Mucosa of descending colon (tissue), 3 donors: ENCODE data around the gene APEH. TPM values are rescaled to one million over a fixed set of nuclear protein-coding genes. Genes with fewer than 3 reads are reported as not detected.

Experiments used
- ATAC-seq: fragments of 200-7000 bp; cut with Tn5 transposase; one replicate; pipeline ENCODE4 v1.9.1; 2020; ENCODE audit warnings: mild to moderate bottlenecking, moderate library complexity
- DNase-seq, 3 donors: peaks; one replicate each; pipeline ENCODE4 v3.0.0-alpha.2; 2020
- H3K36me3 ChIP-seq: fragments of 200-600 bp; one replicate; pipeline ENCODE4 v1.8.0; 2021; ENCODE audit warnings: low read depth, mild to moderate bottlenecking
- H3K4me1 ChIP-seq: fragments of 200-600 bp; one replicate; pipeline ENCODE4 v1.8.0; 2021; ENCODE audit warnings: low read depth, mild to moderate bottlenecking
- H3K4me3 ChIP-seq: fragments of 200-600 bp; one replicate; pipeline ENCODE4 v1.8.0; 2021; ENCODE audit warnings: mild to moderate bottlenecking
- H3K9me3 ChIP-seq: fragments of 200-600 bp; one replicate; pipeline ENCODE4 v1.8.0; 2021; ENCODE audit warnings: mild to moderate bottlenecking
- CTCF ChIP-seq: fragments of 200-600 bp; IDR thresholded peaks from one replicate; pipeline ENCODE4 v1.8.0; 2022; ENCODE audit warnings: antibody characterized with exemption, mild to moderate bottlenecking
- intact Hi-C, 2 donors: fragments of 100-400 bp; cut with DNase I in 1 of 2; cut with micrococcal nuclease in 1 of 2; formaldehyde crosslinking; loops; one replicate each; pipeline versions ENCODE4 v1.11.0 to v1.11.1; 2022; cut with DNase I, micrococcal nuclease
- total RNA-seq, 3 donors: library from RNA; stranded (reverse); fragmentation: NEBNext Ultra II Directional in 2 of 3; extraction: Animal tissue kit (Norgen Biotek cat#: 25700) in 2 of 3; gene quantifications; one replicate each; pipeline versions ENCODE4 v1.2.1 to v1.2.4, GENCODE V29; 2021 to 2023
- donor health status: DM: no; HTN: no; CAD: no; lungs with moderate emphysema.
- donor health status: DM: no; HTN: no; CAD: no.
- donor health status: DM: no; HTN: yes; CAD: no.

The APEH gene
- total RNA-seq, 3 donors from 2014 or later: 110 to 176 (median 142) TPM

- Histone ChIP-seq H3K9me3 (no peaks in the 10 kb centered on the region), H3K36me3 (no peaks in the 10 kb centered on the region), H3K4me3 (no peak overlapping the region), H3K4me1 (peaks cover 6% of the 10 kb centered on the region)
- intact Hi-C loops: loop anchor here in 1 of 2 donors (5.0 kb wide), 1 partner anchor 127 kb away; no protein-coding TSS in a partner anchor
- no peak for ATAC-seq
- DNase-seq: no peak
- TF ChIP-seq CTCF: no peak
Measured at GRCh38 chr3:49669352-49669751, 4.8 kb upstream of the APEH start.

GRCh38 chr3:49670940-49671290 is 3.2 kb upstream of the APEH start:
- TF ChIP-seq CTCF: no peak
- intact Hi-C loops: loop anchor here in 1 of 2 donors (5.0 kb wide), 1 partner anchor 129 kb away; no protein-coding TSS in a partner anchor
- H3K4me1 ChIP-seq: peaks cover 13% of the 10 kb centered on the region
- DNase-seq (no peak), ATAC-seq (no peak)
- H3K4me3 ChIP-seq: no peak overlapping the region
- no peaks in the 10 kb centered on the region for H3K36me3 ChIP-seq
- no peaks in the 10 kb centered on the region for H3K9me3 ChIP-seq

- peaks cover 13% of the 10 kb centered on the region for H3K4me1 ChIP-seq
- H3K4me3 ChIP-seq: no peak overlapping the region
- TF ChIP-seq CTCF: peak; percentile 55
- no peaks in the 10 kb centered on the region for H3K9me3 ChIP-seq
- H3K36me3 ChIP-seq: no peaks in the 10 kb centered on the region
- intact Hi-C loops: loop anchor here in 1 of 2 donors (5.0 kb wide), 1 partner anchor 129 kb away; no protein-coding TSS in a partner anchor
- DNase-seq (peak in 2 of 3 donors; percentile 80 to 81), ATAC-seq (peak; percentile 34)
Measured at GRCh38 chr3:49671291-49672288, 2.6 kb upstream of the APEH start.

GRCh38 chr3:49673121-49673714 is 933 bp upstream of the APEH start:
- ATAC-seq: peak; percentile 0
- peak overlapping the region; percentile 85 for H3K4me3 ChIP-seq
- no peaks in the 10 kb centered on the region for H3K9me3 ChIP-seq
- peaks cover 13% of the 10 kb centered on the region for H3K4me1 ChIP-seq
- peak in 1 of 3 donors; percentile 26 for DNase-seq
- no peak for TF ChIP-seq CTCF
- no peaks in the 10 kb centered on the region for H3K36me3 ChIP-seq
- intact Hi-C loops: loop anchor here in 1 of 2 donors (5.0 kb wide), 1 partner anchor 131 kb away; no protein-coding TSS in a partner anchor

- no peaks in the 10 kb centered on the region for H3K9me3 ChIP-seq
- peaks cover 13% of the 10 kb centered on the region for H3K4me1 ChIP-seq
- ATAC-seq (peak; percentile 36), DNase-seq (peak in 2 of 3 donors; percentile 58 to 77)
- peak overlapping the region; percentile 85 for H3K4me3 ChIP-seq
- intact Hi-C loops: loop anchor here in 1 of 2 donors (5.0 kb wide), 1 partner anchor 132 kb away; no protein-coding TSS in a partner anchor
- TF ChIP-seq CTCF: no peak
- H3K36me3 ChIP-seq: no peaks in the 10 kb centered on the region
Measured at GRCh38 chr3:49674497-49674983, 389 bp downstream of the APEH start.
